ENCODE measurements around the gene KRTAP10-5.

The KRTAP10-5 gene

DNA sequence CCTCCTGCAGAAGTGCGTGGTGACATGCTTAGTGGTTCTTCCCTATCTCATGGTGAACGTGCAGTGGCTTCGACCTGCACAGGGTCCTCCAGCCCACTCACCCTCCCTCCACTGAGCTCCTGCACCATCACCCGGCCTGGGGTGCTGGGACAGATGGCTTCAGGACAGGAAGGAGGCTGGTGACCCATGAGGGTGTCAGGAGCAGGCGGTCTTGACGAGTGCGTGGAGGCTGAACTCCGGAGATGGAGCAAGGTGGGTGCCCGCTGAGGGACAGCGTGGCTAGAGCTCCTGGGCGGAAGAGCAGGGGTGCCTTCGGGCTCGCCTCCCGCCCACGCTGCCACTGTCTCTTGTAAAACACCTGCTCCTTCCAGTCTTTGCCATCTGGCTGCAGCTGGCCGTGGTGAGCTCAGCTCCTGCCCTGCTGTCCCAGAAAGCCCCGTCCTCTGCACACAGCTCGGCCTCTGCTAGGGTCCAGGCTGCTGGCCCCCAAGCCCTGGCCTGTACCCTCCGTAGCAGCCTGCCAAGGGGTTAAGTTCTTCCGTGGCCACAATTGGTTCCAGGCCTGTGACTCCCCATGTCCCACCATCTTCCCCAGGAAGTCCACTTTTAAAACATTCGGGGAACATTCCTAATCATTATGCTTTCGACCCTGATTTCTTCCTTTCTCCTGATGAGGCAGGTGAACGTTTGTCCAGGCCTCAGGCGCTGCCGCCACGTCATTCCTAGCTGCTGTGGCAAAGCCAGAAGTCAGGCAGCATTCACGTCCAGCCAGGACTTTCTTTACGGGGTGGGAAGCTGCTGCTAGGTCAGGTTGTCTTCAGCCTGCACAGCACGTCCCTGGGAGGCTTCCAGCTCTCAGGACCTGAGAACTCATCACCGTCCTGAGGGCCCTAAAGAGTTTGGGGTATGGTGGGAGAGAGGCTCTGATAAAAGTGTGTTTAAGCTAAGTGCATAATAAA lies 48.5 kb downstream of the KRTAP10-5 start:
- DNase-seq = no peak
- Histone ChIP-seq H3K4me1 (ENCODE audit: control extremely low read depth in 1 of 4, control insufficient read depth in 4 of 4, insufficient read depth in 4 of 4, low read length in 3 of 4) (no peaks in the 10 kb centered on the region), H3K27me3 (replicated peaks in 2 of 5; ENCODE audit: control insufficient read depth in 4 of 5, insufficient read depth in 5 of 5, low read length in 4 of 5) (peaks cover 0 to 8% (median 0%) of the 10 kb centered on the region in 5 experiments), H3K27ac (ENCODE audit: insufficient read depth in 1 of 2, low read depth in 1 of 2, low read length in 2 of 2, poor library complexity in 1 of 2, severe bottlenecking in 2 of 2) (no peak overlapping the region), H3K36me3 (ENCODE audit: control insufficient read depth in 4 of 4, insufficient read depth in 4 of 4, low read length in 3 of 4) (no peaks in the 10 kb centered on the region), H3K4me3 (ENCODE audit: control insufficient read depth in 1 of 7, extremely low read depth in 1 of 7, insufficient read depth in 4 of 7, low read depth in 2 of 7, low read length in 6 of 7) (no peak overlapping the region), H3K9me3 (ENCODE audit: control extremely low read depth in 1 of 5, control insufficient read depth in 4 of 5, insufficient read depth in 2 of 5, low read depth in 1 of 5, low read length in 4 of 5) (no peaks in the 10 kb centered on the region)
- ChIA-PET CTCF (no interaction called here), POLR2A (no interaction called here)
- 88% methylated on average over 29 of the region's 30 CpGs for WGBS (ENCODE audit: insufficient coverage)

DNA sequence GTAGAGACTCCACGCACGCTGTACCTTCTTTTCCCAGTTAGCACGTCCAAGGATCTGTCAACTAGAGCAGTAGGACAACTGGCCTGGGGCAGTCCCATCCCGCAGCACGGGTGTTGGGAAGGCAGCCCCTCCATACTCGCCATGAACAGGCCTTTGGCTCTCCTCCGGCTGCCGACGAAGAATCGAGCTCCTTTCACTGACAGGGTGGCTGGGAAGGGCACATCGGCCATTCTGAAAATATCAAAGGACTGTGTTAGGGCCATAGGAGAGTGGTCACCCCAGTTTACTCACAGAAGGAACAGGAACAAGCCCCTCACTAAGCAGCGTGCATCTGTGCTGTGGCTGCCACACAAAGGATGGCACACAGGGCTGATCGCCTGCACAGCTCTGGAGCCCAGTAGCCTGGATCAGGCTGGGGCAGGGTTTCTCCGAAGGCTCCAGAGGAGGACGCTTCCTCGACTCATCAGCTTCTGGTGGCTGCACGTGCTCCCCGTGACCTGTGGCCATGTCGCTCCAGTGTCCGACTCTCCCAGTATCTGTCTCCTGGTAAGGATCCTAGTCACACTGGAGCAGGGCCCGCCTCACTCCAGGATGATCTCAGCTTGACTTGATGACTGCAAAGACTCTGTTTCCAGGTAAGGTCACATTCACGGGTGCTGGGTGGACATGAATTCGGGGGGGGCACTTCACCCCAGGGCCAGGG lies 49.4 kb downstream of the KRTAP10-5 start:
- ChIA-PET POLR2A (no interaction called here), CTCF (no interaction called here)
- H3K4me3 ChIP-seq (ENCODE audit: control insufficient read depth in 1 of 7, extremely low read depth in 1 of 7, insufficient read depth in 4 of 7, low read depth in 2 of 7, low read length in 6 of 7) = no peak overlapping the region
- no peaks in the 10 kb centered on the region for H3K9me3 ChIP-seq (ENCODE audit: control extremely low read depth in 1 of 5, control insufficient read depth in 4 of 5, insufficient read depth in 2 of 5, low read depth in 1 of 5, low read length in 4 of 5)
- no peaks in the 10 kb centered on the region for H3K4me1 ChIP-seq (ENCODE audit: control extremely low read depth in 1 of 4, control insufficient read depth in 4 of 4, insufficient read depth in 4 of 4, low read length in 3 of 4)
- DNase-seq = no peak
- peaks cover 0 to 5% (median 0%) of the 10 kb centered on the region in 5 experiments for H3K27me3 ChIP-seq (replicated peaks in 2 of 5; ENCODE audit: control insufficient read depth in 4 of 5, insufficient read depth in 5 of 5, low read length in 4 of 5)
- WGBS (ENCODE audit: insufficient coverage) = 94% methylated on average over 23 of the region's 23 CpGs
- H3K27ac ChIP-seq (ENCODE audit: insufficient read depth in 1 of 2, low read depth in 1 of 2, low read length in 2 of 2, poor library complexity in 1 of 2, severe bottlenecking in 2 of 2) = no peak overlapping the region
- no peaks in the 10 kb centered on the region for H3K36me3 ChIP-seq (ENCODE audit: control insufficient read depth in 4 of 4, insufficient read depth in 4 of 4, low read length in 3 of 4)

DNA sequence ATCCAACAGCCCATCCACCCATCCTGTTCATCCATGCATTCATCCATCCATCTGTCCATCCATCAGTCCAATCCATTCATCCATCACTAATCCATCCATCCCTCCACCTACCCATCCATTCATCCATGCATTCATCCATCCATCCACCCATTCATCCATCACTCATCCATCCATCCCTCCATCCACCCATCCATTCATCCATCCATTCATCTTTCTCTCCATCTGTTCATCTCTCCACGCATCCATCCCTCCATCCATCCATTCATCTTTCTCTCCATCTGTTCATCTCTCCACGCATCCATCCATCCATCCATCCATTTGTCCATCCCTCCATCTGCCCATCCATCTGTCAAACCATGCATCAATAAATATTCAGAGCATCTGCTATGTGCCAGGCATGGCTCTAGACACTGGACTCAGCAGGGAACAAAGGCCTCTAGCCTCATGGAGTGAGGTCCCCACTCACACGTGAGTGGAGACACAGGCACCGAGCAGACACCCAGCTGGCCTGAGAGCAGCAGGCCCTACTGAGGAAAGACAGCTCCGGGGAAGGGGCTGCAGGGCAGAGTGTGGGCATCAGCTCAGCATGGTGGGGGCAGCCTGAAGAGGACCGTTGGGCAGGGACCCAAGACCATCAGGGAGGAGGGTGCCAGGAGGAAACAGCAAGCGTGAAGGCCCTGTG lies 50.0 kb downstream of the KRTAP10-5 start:
- Histone ChIP-seq H3K9me3 (ENCODE audit: control extremely low read depth in 1 of 5, control insufficient read depth in 4 of 5, insufficient read depth in 2 of 5, low read depth in 1 of 5, low read length in 4 of 5) (no peaks in the 10 kb centered on the region), H3K27ac (ENCODE audit: insufficient read depth in 1 of 2, low read depth in 1 of 2, low read length in 2 of 2, poor library complexity in 1 of 2, severe bottlenecking in 2 of 2) (no peak overlapping the region), H3K27me3 (replicated peaks in 2 of 5; ENCODE audit: control insufficient read depth in 4 of 5, insufficient read depth in 5 of 5, low read length in 4 of 5) (peaks cover 0 to 1% (median 0%) of the 10 kb centered on the region in 5 experiments), H3K4me1 (ENCODE audit: control extremely low read depth in 1 of 4, control insufficient read depth in 4 of 4, insufficient read depth in 4 of 4, low read length in 3 of 4) (no peaks in the 10 kb centered on the region), H3K36me3 (ENCODE audit: control insufficient read depth in 4 of 4, insufficient read depth in 4 of 4, low read length in 3 of 4) (no peaks in the 10 kb centered on the region), H3K4me3 (ENCODE audit: control insufficient read depth in 1 of 7, extremely low read depth in 1 of 7, insufficient read depth in 4 of 7, low read depth in 2 of 7, low read length in 6 of 7) (no peak overlapping the region)
- CTCF ChIA-PET = no interaction called here
- POLR2A ChIA-PET = no interaction called here
- no peak for DNase-seq
- 95% methylated on average over 7 of the region's 7 CpGs for WGBS (ENCODE audit: insufficient coverage)

DNA sequence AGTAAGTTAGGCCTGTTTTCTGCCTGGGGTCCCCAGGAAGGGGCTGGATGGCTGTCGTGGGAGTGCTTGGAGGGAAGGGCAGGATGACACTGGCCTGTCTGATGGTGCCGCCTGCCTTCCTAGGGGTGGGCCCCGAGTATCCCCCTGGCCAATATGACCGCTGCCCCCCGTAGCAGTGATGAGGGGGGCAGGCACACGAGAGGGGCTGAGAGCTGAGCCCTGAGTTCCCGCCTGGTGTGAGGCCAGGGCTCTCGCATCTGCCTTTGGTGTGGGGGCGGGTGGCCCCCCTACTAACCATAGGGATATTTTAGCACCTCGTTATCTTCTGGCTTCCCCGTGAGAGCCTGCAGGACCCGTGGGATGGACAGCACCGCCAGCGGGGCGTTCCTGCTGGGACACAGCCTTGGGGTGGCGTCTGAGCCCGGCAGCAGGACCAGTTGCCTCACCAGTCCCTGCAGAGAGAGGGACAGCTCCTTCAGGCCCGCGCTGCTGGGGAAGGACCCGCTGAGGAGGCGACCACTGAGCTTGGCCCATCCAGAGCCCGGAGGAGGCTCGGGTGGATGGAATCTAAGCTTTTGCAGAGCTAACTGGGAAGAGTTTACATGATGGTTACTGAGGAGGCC lies 50.8 kb downstream of the KRTAP10-5 start:
- no peak for DNase-seq
- CTCF ChIA-PET = no interaction called here
- WGBS (ENCODE audit: insufficient coverage) = 88% methylated on average over 23 of the region's 23 CpGs

More for the DNA sequence above, 50.8 kb downstream of the KRTAP10-5 start:
- Histone ChIP-seq H3K4me3 (ENCODE audit: control insufficient read depth in 1 of 7, extremely low read depth in 1 of 7, insufficient read depth in 4 of 7, low read depth in 2 of 7, low read length in 6 of 7) (no peak overlapping the region), H3K4me1 (ENCODE audit: control extremely low read depth in 1 of 4, control insufficient read depth in 4 of 4, insufficient read depth in 4 of 4, low read length in 3 of 4) (no peaks in the 10 kb centered on the region), H3K9me3 (ENCODE audit: control extremely low read depth in 1 of 5, control insufficient read depth in 4 of 5, insufficient read depth in 2 of 5, low read depth in 1 of 5, low read length in 4 of 5) (peaks cover 0 to 3% (median 0%) of the 10 kb centered on the region in 5 experiments), H3K27ac (ENCODE audit: insufficient read depth in 1 of 2, low read depth in 1 of 2, low read length in 2 of 2, poor library complexity in 1 of 2, severe bottlenecking in 2 of 2) (no peak overlapping the region), H3K36me3 (ENCODE audit: control insufficient read depth in 4 of 4, insufficient read depth in 4 of 4, low read length in 3 of 4) (no peaks in the 10 kb centered on the region), H3K27me3 (replicated peaks in 2 of 5; ENCODE audit: control insufficient read depth in 4 of 5, insufficient read depth in 5 of 5, low read length in 4 of 5) (peaks cover 0 to 1% (median 0%) of the 10 kb centered on the region in 5 experiments)
- POLR2A ChIA-PET = no interaction called here

Measured in common myeloid progenitor, CD34-positive (primary cell).